Activated effector memory CD4-positive, alpha-beta T cell treated with anti-CD3 and anti-CD28 coated beads, Interleukin-2, amount 50 U/mL, for 16 hours (primary cell): ENCODE data around the gene PRR15.

Experiments used
- DNase-seq: peaks from one replicate; pipeline ENCODE4 v3.0.0-alpha.2; 2020

The PRR15 gene

DNA sequence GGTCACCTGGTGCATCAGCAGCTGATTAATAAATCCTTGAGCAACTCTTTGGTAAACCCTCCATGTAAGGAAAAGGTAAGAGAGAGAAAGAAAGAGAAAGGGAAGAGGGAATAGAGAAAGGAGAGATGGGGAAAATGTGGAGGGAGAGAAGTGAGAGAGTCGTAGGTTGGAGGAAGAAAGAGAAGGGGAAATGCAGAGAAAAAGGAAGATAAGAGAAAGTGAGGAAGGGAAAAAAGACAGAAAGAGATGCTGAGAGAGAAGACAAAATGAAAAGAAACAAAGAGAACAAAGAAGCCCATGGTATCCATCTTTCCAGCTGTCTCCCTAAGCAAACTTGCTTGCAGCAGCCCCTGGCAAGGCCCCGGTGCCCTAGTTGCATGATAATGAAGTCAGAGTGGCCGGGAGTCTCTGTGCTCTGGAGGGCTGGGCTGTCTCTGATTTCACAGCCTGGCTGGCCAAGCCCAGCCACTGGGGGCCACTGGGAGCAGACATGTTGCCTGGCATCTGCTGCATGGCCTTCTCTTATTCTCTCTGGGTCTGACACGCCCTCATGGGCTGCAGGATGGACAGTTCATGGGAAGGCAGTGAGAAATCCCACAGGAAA, 48.4 kb downstream of the PRR15 start:
- no peak for DNase-seq

GRCh38 chr7:29612596-29612995, 49.0 kb downstream of the PRR15 start:
- DNase-seq = no peak

DNA sequence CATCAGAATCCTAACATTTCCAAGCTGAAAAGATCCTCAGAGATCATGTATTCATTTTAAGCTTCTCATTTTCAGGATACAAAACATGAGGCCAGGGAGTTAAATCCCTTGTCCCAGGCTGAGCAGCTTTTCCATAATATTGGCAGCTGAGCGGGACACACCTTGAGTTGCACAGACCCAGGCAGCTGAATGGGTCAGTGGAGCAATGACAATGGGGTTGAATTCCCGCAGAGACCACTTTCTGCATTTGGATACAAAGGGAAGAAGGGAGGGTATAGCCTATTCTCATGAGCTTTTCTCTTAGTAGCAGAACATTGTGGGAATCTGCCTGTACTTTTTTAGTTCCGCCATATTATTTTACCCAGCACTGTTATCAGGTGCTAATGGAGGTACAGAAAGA, 49.5 kb downstream of the PRR15 start:
- DNase-seq = no peak

- no peak for DNase-seq
These were observed 50.6 kb downstream of the PRR15 start for GRCh38 chr7:29614229-29614628.
